ENCODE data around the gene NAXD. TPM values are rescaled to one million over a fixed set of nuclear protein-coding genes. Genes with fewer than 3 reads are reported as not detected.
"Not testable (repeated sequence)": the region's sequence is repeated elsewhere in the genome, so short reads cannot be mapped to it uniquely, and the experiment has no call there.

Gene NAXD
- total RNA-seq, 3 donors from 2014 or later: 17.8 to 20.5 (median 19.5) TPM

DNA sequence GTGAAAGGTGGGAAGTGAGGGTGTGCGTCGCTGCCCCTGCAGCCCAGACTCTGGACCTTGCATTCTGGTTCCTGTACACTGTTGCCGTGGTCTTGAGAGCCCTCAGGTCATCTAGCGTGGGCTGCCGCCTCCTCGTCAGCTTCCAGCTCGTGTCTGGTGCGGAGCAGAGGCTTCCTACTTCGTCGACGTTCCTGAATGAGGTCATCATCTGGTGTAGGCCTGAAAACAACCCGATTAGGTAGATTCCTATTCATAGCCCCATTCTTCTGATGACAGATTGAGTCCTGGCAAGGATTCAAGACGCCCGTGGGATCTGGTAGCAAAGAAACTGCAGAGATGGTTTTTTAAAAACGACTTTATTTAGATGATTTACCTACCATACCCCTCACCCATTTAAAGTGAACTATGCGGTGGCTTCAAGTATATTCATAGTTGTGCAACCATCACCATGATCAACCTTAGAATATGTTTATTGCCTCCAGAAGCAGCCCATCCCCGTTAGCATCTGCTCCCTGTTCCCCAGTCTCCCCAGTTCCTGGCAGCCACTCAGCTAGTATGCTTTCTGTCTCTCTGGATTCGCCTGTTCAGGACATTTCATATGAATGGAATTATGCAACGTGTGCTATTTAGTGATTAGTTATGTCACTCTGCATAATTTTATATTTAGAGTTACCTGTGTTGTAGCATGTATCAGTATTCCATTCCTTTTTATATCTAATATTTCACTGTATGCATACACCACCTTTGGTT is 13.8 kb downstream of the NAXD start:
- Mint-ChIP-seq H3K27me3 (ENCODE audit: low read depth) (no peaks in the 10 kb centered on the region), H3K4me3 (no peak overlapping the region), H3K4me1 (ENCODE audit: low read depth) (peaks cover 46% of the 10 kb centered on the region), H3K9me3 (no peaks in the 10 kb centered on the region), H3K36me3 (ENCODE audit: insufficient read depth) (peaks cover 28% of the 10 kb centered on the region)
- ATAC-seq (no peak), DNase-seq (no peak)

DNA sequence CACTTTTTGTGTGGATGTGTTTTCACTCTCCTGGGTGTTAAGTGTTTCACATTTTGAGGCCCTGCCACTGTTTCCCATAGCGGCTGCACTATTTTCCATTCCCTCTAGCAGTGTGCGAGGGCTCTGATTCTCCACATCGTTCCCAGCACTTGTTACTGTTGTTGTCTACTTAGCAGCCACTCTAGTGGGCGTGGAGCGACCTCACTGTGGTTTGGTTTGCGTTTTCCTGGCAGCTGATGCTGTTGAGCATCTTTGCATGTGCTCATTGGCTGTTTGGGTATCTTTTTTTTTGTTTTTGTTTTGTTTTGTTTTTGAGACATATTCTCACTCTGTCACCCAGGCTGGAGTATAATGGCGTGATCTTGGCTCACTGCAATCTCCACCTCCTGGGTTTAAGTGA is 14.4 kb downstream of the NAXD start:
- DNase-seq (no peak), ATAC-seq (peak in 1 of 2 donors; percentile 56)
- peaks cover 31% of the 10 kb centered on the region for H3K36me3 Mint-ChIP-seq (ENCODE audit: insufficient read depth)

DNA sequence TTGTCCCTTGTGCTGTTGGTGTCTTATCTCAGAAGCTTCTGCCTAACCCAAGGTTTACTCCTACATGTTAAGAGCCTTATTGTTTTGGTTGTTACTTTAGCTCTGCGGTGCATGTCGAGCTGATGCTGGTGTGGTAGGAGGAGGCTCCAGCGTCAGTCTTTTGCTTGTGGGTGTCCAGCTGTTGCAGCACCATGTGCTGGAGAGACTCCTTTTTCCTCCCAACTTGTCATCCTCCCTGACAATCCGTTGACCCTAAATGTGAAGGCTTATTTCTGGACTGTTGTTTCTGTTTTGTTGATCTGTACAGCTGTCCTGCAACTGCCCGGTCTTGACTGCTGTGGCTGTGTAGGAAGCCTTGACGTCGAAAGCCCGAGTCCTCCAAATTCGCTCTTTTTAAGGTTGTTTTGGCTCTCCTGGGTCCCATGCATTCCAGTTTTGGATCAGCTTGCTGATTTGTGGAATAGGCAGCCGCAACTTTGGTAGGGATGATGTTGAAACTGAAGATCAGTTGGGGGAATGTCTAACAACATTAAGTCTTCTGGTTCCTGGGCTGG is 15.3 kb downstream of the NAXD start:
- no peak for ATAC-seq
- no peak overlapping the region for H3K4me3 Mint-ChIP-seq
- H3K4me1 Mint-ChIP-seq (ENCODE audit: low read depth): peaks cover 44% of the 10 kb centered on the region
- H3K36me3 Mint-ChIP-seq (ENCODE audit: insufficient read depth): peaks cover 32% of the 10 kb centered on the region
- H3K9me3 Mint-ChIP-seq: no peaks in the 10 kb centered on the region
- no peaks in the 10 kb centered on the region for H3K27me3 Mint-ChIP-seq (ENCODE audit: low read depth)
- DNase-seq: no peak

More for the DNA sequence above, 14.4 kb downstream of the NAXD start:
- Mint-ChIP-seq H3K27me3 (ENCODE audit: low read depth) (no peaks in the 10 kb centered on the region), H3K9me3 (no peaks in the 10 kb centered on the region), H3K4me1 (ENCODE audit: low read depth) (peaks cover 46% of the 10 kb centered on the region), H3K4me3 (no peak overlapping the region)

DNA sequence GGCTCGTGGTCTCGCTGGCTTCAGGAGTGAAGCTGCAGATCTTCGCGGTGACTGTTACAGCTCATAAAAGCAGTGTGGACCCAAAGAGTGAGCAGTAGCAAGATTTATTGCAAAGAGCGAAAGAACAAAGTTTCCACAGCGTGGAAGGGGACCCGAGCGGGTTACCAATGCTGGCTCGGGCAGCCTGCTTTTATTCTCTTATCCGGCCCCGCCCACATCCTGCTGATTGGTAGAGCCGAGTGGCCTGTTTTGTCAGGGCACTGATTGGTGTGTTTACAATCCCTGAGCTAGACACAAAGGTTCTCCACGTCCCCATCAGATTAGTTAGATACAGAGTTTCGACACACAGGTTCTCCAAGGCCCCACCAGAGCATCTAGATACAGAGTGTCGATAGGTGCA is 16.9 kb downstream of the NAXD start:
- H3K4me1 Mint-ChIP-seq (ENCODE audit: low read depth): peaks cover 38% of the 10 kb centered on the region
- not testable (repeated sequence) for H3K27me3 Mint-ChIP-seq (ENCODE audit: low read depth); DNase-seq; H3K4me3 Mint-ChIP-seq; ATAC-seq; H3K9me3 Mint-ChIP-seq
- H3K36me3 Mint-ChIP-seq (ENCODE audit: insufficient read depth): peaks cover 31% of the 10 kb centered on the region

DNA sequence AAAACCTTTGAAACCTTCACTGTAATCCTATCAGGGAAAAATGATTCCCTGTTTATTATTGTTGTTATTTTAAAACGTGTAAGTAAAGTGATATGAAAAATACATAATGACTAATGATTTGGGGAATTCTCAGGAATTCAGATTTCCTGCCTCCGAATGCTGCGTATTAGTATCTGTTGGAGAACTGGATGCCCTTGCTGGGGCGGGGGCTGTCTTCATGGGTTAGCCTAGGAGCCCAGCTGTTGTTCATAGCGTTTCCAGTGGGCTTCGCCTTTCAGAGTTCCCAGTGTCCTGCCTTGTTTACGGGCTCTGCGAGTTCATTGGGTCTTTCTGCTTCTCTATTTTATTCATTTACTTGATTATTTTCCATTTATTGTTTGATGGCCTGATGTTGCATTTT is 18.4 kb downstream of the NAXD start:
- ATAC-seq: no peak
- no peak for DNase-seq
- H3K27me3 Mint-ChIP-seq (ENCODE audit: low read depth): no peaks in the 10 kb centered on the region
- peaks cover 25% of the 10 kb centered on the region for H3K4me1 Mint-ChIP-seq (ENCODE audit: low read depth)
- peaks cover 20% of the 10 kb centered on the region for H3K36me3 Mint-ChIP-seq (ENCODE audit: insufficient read depth)
- H3K9me3 Mint-ChIP-seq: no peaks in the 10 kb centered on the region
- H3K4me3 Mint-ChIP-seq: no peak overlapping the region

DNA sequence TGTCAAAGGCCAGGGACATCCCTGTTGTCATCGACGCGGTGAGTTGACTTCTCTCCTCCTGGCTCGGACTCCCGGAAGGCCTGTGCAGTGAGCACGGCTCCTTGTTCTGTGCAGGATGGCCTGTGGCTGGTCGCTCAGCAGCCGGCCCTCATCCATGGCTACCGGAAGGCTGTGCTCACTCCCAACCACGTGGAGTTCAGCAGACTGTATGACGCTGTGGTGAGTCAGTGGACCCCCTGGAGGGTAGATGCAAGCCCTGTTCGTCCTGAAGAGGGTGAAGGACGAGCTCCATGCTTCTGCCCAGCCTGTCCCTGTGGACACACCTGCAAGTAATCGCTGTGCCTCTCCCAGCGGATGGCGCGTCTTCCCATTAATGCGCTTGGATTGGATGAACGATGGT is 19.2 kb downstream of the NAXD start:
- no peak overlapping the region for H3K4me3 Mint-ChIP-seq
- peaks cover 17% of the 10 kb centered on the region for H3K4me1 Mint-ChIP-seq (ENCODE audit: low read depth)
- no peaks in the 10 kb centered on the region for H3K9me3 Mint-ChIP-seq
- H3K36me3 Mint-ChIP-seq (ENCODE audit: insufficient read depth): peaks cover 25% of the 10 kb centered on the region
- H3K27me3 Mint-ChIP-seq (ENCODE audit: low read depth): no peaks in the 10 kb centered on the region
- ATAC-seq (no peak), DNase-seq (no peak)

DNA sequence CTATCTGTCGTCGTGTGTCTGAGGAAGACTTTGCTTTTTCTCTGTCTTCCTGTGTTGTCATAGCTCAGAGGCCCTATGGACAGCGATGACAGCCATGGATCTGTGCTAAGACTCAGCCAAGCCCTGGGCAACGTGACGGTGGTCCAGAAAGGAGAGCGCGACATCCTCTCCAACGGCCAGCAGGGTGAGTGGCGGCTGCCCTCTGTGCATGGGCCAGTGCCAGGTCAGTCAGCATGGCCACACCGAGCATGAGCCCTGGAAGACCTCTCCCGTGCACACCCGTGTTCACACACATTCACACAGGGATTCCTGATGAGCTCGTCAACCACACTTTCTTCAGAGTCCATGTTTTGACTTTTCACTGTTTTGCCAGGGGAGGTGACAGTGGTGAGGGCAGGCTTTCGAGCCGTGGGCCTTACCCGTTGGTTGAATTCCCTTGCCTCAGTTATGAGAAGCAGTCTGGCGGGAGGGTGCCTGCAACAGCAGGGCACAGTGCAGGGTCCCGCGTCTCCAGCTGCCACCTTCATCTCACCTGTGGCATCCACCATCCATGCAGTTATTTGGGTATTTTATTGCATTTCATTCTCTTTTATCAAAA is 20.2 kb downstream of the NAXD start:
- no peaks in the 10 kb centered on the region for H3K9me3 Mint-ChIP-seq
- ATAC-seq: no peak
- peaks cover 30% of the 10 kb centered on the region for H3K36me3 Mint-ChIP-seq (ENCODE audit: insufficient read depth)
- H3K4me1 Mint-ChIP-seq (ENCODE audit: low read depth): peaks cover 10% of the 10 kb centered on the region
- H3K27me3 Mint-ChIP-seq (ENCODE audit: low read depth): no peaks in the 10 kb centered on the region
- DNase-seq: no peak
- no peak overlapping the region for H3K4me3 Mint-ChIP-seq

DNA sequence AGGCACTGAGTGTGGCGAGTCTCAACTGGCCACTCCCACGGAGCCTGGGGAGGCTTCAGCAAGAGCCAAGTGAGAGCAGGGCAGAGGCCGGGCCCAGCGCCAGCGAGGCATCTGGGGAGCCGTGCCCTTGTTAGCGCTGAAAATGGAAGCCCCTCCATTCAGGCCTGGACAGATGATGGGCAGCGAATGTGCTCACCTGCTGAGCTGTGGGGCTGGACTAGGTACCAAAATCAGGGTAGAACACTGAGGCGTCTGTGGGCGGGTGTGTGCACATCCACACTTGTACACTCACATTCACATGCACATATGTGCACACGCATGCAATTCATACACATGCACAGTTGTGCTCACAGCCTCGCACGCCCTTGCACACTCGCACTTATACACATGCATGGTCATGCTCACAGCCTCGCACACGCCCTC is 20.7 kb downstream of the NAXD start:
- Mint-ChIP-seq H3K27me3 (ENCODE audit: low read depth) (no peaks in the 10 kb centered on the region), H3K4me1 (ENCODE audit: low read depth) (peaks cover 5% of the 10 kb centered on the region), H3K36me3 (ENCODE audit: insufficient read depth) (peaks cover 28% of the 10 kb centered on the region), H3K9me3 (no peaks in the 10 kb centered on the region), H3K4me3 (no peak overlapping the region)
- no peak for ATAC-seq
- no peak for DNase-seq

DNA sequence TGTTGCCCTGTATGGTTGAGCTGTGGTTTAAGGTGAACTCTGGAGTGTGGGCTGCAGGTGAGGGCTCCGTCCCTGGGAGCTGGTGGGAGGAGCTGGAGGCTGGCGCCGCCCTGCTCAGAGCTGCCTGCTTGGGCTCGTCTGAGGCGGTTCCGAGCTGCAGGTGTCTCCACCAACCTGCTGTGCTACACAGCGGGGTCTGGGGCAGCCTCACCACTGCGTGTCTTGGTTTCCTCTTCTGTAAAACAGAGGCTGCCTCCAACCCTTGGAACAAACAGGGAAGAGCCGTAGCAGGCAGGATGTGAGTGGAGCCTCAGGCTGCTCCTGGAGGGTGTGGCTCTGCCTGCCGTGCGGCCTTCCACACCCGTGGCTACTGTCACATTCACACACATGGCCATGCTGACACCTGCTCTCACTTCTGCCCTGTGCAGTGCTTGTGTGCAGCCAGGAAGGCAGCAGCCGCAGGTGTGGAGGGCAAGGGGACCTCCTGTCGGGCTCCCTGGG is 21.4 kb downstream of the NAXD start:
- Mint-ChIP-seq H3K36me3 (ENCODE audit: insufficient read depth) (peaks cover 30% of the 10 kb centered on the region), H3K9me3 (no peaks in the 10 kb centered on the region), H3K27me3 (ENCODE audit: low read depth) (no peaks in the 10 kb centered on the region), H3K4me1 (ENCODE audit: low read depth) (peaks cover 2% of the 10 kb centered on the region), H3K4me3 (no peak overlapping the region)
- no peak for DNase-seq
- ATAC-seq: no peak

DNA sequence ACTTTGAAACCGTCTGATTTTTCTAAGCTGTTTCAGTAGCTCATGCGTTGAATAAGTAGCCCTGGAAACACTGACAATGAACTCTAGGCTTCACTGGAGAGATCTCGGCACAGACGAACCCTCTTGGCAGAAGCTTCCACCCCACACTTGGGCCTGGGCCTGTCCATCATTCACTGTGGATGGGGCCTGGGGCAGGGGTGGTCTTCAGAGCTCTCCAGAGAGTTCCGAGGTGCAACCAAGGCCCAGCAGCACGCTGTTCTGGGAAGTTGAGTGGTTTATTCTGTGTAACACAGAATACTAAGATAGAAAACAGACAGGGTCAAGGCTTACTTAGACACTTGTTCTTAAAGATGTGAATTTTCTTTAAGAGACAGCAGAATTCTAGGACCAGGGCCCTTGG is 21.9 kb downstream of the NAXD start:
- DNase-seq (no peak), ATAC-seq (peak in 1 of 2 donors; percentile 15)
- Mint-ChIP-seq H3K4me3 (no peak overlapping the region), H3K4me1 (ENCODE audit: low read depth) (no peaks in the 10 kb centered on the region), H3K27me3 (ENCODE audit: low read depth) (no peaks in the 10 kb centered on the region), H3K9me3 (no peaks in the 10 kb centered on the region), H3K36me3 (ENCODE audit: insufficient read depth) (peaks cover 27% of the 10 kb centered on the region)

DNA sequence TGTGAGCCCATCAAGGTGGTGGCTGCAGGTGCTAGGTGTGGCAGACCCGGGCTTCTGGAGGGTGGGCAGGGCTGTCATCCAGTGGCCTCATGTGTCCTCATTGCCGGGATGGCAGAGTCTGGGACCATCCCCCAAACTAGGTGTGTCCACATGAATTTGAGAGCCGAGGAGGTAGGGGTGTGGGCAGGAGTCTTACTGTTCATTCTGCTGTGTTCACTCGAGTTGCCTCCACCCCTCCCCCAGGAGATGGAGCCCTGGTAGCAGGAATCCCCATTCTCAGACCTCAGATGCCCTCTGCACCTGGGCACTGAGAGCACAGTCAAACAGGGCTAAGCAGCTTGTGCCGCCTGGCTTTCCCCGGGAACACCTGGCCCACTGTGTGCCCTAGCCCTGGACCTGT is 22.4 kb downstream of the NAXD start:
- Mint-ChIP-seq H3K36me3 (ENCODE audit: insufficient read depth) (peaks cover 26% of the 10 kb centered on the region), H3K4me3 (no peak overlapping the region), H3K27me3 (ENCODE audit: low read depth) (no peaks in the 10 kb centered on the region), H3K4me1 (ENCODE audit: low read depth) (no peaks in the 10 kb centered on the region), H3K9me3 (no peaks in the 10 kb centered on the region)
- no peak for DNase-seq
- ATAC-seq: no peak

DNA sequence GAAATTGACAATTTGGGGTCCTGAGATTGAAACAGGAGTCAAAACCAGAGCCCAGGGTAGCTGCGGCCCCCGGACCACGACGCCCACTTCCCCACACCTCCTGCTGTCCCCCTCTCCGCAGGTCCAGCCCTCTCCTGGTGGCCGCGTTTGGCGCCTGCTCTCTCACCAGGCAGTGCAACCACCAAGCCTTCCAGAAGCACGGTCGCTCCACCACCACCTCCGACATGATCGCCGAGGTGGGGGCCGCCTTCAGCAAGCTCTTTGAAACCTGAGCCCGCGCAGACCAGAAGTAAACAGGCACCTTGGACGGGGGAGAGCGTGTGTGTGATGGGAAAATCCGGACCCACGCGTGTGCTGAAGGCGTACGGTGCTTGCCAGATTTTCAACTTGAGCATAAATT is 22.9 kb downstream of the NAXD start:
- H3K27me3 Mint-ChIP-seq (ENCODE audit: low read depth): no peaks in the 10 kb centered on the region
- H3K4me3 Mint-ChIP-seq: no peak overlapping the region
- H3K36me3 Mint-ChIP-seq (ENCODE audit: insufficient read depth): peaks cover 31% of the 10 kb centered on the region
- ATAC-seq (no peak), DNase-seq (no peak)
- no peaks in the 10 kb centered on the region for H3K4me1 Mint-ChIP-seq (ENCODE audit: low read depth)
- H3K9me3 Mint-ChIP-seq: no peaks in the 10 kb centered on the region

DNA sequence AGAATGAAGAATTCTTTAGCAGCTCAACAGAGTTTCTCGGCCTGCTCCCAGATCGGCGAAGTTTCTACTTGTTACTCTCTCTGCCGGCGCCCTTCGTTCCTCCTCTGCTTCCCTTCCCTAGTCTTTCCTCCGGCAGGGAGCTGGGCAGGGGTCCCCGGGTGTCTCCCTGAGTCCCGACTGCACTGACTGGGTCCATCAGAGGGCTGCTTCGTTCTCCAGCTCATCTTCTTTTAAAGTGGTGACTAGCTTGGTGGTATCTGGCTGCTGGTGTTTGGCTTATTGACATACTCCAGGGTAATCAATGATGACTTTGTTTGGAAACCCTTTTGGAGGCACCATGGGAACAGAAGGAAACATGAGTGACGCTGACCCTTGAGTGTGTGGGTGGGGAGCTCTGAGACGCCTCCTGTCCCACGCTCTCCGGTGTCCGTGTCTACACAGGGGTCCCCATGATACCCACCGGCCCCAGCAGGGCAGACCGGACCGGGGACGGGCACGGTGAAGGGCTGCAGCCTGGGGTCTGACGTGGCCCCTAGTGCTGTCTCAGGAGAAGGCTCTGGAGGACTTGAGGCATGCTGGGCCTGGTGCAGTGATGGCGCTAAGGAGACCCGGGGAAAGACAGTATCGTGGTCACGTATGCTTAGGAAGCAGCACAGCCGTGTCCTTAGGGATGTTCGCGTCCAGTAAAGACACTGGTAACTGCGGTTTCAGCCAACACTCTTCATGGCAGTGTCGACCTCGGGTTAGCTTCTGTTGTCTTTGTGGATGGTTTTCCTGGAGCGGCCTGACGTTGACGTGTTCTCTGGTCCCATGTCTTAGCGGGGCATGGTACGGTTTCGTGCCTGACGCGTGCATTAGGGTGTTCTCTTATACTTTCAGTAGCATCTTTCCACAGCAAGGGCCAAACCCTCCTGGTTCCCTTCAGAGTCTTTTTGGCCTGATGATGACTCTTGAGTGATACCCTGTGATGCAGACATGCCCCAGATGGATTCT is 23.8 kb downstream of the NAXD start:
- Mint-ChIP-seq H3K4me1 (ENCODE audit: low read depth) (no peaks in the 10 kb centered on the region), H3K36me3 (ENCODE audit: insufficient read depth) (peaks cover 33% of the 10 kb centered on the region), H3K4me3 (no peak overlapping the region), H3K27me3 (ENCODE audit: low read depth) (no peaks in the 10 kb centered on the region), H3K9me3 (no peaks in the 10 kb centered on the region)
- ATAC-seq (no peak), DNase-seq (no peak)

DNA sequence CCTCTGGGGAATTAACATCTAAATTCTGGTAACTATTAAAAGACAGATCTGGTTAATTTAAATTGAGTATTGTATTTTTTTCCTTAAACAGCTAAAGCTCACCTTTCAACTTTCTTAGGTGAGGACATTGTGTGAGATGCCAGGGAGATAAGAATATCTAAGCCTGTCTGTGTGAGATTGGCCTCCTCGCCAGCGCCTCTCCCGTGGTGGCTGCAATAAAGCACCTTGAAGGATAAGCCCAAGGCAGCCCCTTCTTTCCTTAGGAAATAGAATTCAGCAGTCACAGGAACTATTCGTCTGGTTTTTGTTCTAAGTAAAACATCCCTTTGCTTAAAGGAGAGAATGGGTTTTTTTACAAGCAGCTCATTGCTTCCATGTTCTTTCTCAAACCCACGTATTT is 24.6 kb downstream of the NAXD start:
- Mint-ChIP-seq H3K36me3 (ENCODE audit: insufficient read depth) (peaks cover 29% of the 10 kb centered on the region), H3K4me1 (ENCODE audit: low read depth) (no peaks in the 10 kb centered on the region), H3K27me3 (ENCODE audit: low read depth) (no peaks in the 10 kb centered on the region), H3K9me3 (no peaks in the 10 kb centered on the region), H3K4me3 (no peak overlapping the region)
- no peak for DNase-seq
- no peak for ATAC-seq
